ENCODE results near the gene C1orf226. TPM values are rescaled to one million over a fixed set of nuclear protein-coding genes. Genes with fewer than 3 reads are reported as not detected.

C1orf226 gene
- total RNA-seq, 1 donor from 2014 or later, result not detected

GRCh38 chr1:162384116-162384515, 2.6 kb downstream of the C1orf226 start:
- DNase-seq (no peak), ATAC-seq (ENCODE audit: low read depth) (no peak)
- intact Hi-C loops (cut with micrococcal nuclease), result no loop called here
- POLR2A ChIA-PET, result no interaction called here
- Mint-ChIP-seq H3K27ac (no peak overlapping the region), H3K4me3 (no peak overlapping the region), H3K9me3 (no peaks in the 10 kb centered on the region), H3K36me3 (ENCODE audit: low read depth) (no peaks in the 10 kb centered on the region), H3K27me3 (peaks cover 4% of the 10 kb centered on the region), H3K4me1 (peaks cover 3% of the 10 kb centered on the region)
- TF ChIP-seq CTCF (IDR thresholded peaks at IDR 0.05), result no peak
- CTCF ChIA-PET, result no interaction called here

- no peak for DNase-seq
- TF ChIP-seq CTCF (IDR thresholded peaks at IDR 0.05), result no peak
- Mint-ChIP-seq H3K4me3 (no peak overlapping the region), H3K27me3 (peaks cover 4% of the 10 kb centered on the region), H3K27ac (no peak overlapping the region), H3K9me3 (no peaks in the 10 kb centered on the region), H3K4me1 (peaks cover 8% of the 10 kb centered on the region), H3K36me3 (ENCODE audit: low read depth) (no peaks in the 10 kb centered on the region)
- no peak for ATAC-seq (ENCODE audit: low read depth)
- intact Hi-C loops (cut with micrococcal nuclease), result no loop called here
- ChIA-PET CTCF (no interaction called here), POLR2A (no interaction called here)
These were observed 3.2 kb downstream of the C1orf226 start for GRCh38 chr1:162384601-162385279.

GRCh38 chr1:162385280-162385623, 3.7 kb downstream of the C1orf226 start:
- Mint-ChIP-seq H3K36me3 (ENCODE audit: low read depth) (no peaks in the 10 kb centered on the region), H3K4me3 (no peak overlapping the region), H3K27ac (no peak overlapping the region), H3K27me3 (peaks cover 4% of the 10 kb centered on the region), H3K9me3 (no peaks in the 10 kb centered on the region), H3K4me1 (peaks cover 8% of the 10 kb centered on the region)
- DNase-seq (no peak), ATAC-seq (ENCODE audit: low read depth) (no peak)
- ChIA-PET POLR2A (no interaction called here), CTCF (no interaction called here)
- intact Hi-C loops (cut with micrococcal nuclease), result no loop called here
- no peak for TF ChIP-seq CTCF (IDR thresholded peaks at IDR 0.05)

- no peak for ATAC-seq (ENCODE audit: low read depth)
- Mint-ChIP-seq H3K36me3 (ENCODE audit: low read depth) (no peaks in the 10 kb centered on the region), H3K27ac (no peak overlapping the region), H3K4me3 (no peak overlapping the region), H3K4me1 (peaks cover 8% of the 10 kb centered on the region), H3K9me3 (no peaks in the 10 kb centered on the region), H3K27me3 (peaks cover 7% of the 10 kb centered on the region)
- DNase-seq, result no peak
- intact Hi-C loops (cut with micrococcal nuclease), result no loop called here
- CTCF ChIA-PET, result no interaction called here
- no peak for TF ChIP-seq CTCF (IDR thresholded peaks at IDR 0.05)
- POLR2A ChIA-PET, result no interaction called here
These were observed 4.2 kb downstream of the C1orf226 start for GRCh38 chr1:162385702-162386101.

GRCh38 chr1:162386292-162387225, 5.0 kb downstream of the C1orf226 start:
- ChIA-PET POLR2A (no interaction called here), CTCF (no interaction called here)
- ATAC-seq (ENCODE audit: low read depth) (no peak), DNase-seq (no peak)
- no peak overlapping the region for H3K4me3 Mint-ChIP-seq
- H3K4me1 Mint-ChIP-seq, result peaks cover 8% of the 10 kb centered on the region
- no peaks in the 10 kb centered on the region for H3K9me3 Mint-ChIP-seq
- no peak overlapping the region for H3K27ac Mint-ChIP-seq
- peaks cover 7% of the 10 kb centered on the region for H3K27me3 Mint-ChIP-seq
- intact Hi-C loops (cut with micrococcal nuclease), result no loop called here
- no peaks in the 10 kb centered on the region for H3K36me3 Mint-ChIP-seq (ENCODE audit: low read depth)
- no peak for TF ChIP-seq CTCF (IDR thresholded peaks at IDR 0.05)
